GM19438 (cell line): ENCODE measurements around the gene RRP7A.
"Not testable (repeated sequence)": the region's sequence is repeated elsewhere in the genome, so short reads cannot be mapped to it uniquely, and the experiment has no call there.

ENCODE experiments used
- ATAC-seq: cut with Tn5 transposase; IDR thresholded peaks from one replicate; pipeline ENCODE4 v1.9.1; 2021; ENCODE audit warnings: low read depth; ENCODE audit not compliant: unreplicated experiment

Gene RRP7A

GRCh38 chr22:42536634-42537033, 17.0 kb upstream of the RRP7A start:
- ATAC-seq: not testable (repeated sequence)

GRCh38 chr22:42536166-42536565, 16.6 kb upstream of the RRP7A start:
- ATAC-seq: no peak

DNA sequence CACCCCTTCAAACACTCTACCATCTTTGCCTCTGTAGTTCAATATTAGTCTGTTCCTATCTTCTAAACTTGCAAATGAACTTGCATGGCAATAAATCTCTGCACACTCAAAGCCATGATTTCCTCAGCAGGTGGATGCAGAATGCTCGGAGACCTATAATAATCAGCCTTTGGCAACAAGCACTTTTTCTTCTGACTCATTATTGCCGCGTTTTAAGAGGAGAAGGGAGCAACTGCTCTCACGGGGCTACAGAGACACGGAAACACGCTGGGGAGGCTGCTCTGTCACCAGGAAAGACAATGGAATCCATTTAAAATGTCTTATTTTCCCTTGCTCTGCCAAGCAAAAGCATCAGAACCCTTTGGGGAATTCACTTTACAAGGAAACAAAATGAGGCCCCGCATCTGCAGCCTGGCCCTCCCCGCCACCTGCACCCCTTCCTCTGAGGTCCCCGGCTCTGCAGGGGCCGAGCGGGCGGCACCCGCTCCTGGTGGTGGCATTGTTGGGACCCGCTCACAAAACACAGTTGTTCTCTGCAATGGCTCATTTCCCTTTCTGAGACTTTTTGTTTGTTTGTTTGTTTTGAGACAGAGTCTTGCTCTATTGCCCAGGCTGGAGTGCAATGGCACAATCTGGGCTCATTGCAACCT, 15.6 kb upstream of the RRP7A start:
- ATAC-seq: not testable (repeated sequence)

GRCh38 chr22:42533638-42533977, 14.0 kb upstream of the RRP7A start:
- ATAC-seq: no peak

DNA sequence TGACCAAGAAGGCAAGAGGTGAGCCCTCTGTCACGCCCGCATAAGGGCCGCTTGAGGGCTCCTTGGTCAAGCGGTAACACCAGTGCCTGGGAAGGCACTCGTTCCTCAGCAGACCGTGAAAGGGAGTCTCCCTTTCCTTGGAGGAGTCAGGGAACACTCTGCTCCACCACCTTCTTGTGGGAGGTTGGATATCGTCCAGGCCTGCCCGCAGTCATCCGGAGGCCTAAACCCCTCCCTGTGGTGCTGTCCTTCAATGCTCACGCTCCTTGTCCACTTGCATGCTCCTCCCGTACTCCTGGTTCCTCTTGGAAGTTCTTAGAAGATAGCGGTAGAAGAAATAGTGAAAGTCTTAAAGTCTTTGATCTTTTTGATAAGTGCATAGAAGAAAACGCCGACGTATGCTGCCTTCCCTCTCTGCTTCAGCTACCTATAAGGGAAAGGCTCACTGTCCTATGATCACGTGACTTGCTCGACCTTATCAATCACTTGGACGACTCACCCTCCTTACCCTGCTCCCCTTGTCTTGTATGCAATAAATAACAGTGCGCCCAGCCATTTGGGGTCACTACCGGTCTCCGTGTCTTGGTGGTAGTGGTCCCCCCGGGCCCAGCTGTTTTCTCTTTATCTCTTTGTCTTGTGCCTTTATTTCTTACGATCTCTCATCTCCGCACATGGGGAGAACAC, 11.9 kb upstream of the RRP7A start:
- ATAC-seq: not testable (repeated sequence)

- ATAC-seq: not testable (repeated sequence)
These were observed 9.8 kb upstream of the RRP7A start for GRCh38 chr22:42529435-42529834.

GRCh38 chr22:42528591-42529307, 9.2 kb upstream of the RRP7A start:
- no peak for ATAC-seq

GRCh38 chr22:42522546-42522945, 3.0 kb upstream of the RRP7A start:
- ATAC-seq: no peak

DNA sequence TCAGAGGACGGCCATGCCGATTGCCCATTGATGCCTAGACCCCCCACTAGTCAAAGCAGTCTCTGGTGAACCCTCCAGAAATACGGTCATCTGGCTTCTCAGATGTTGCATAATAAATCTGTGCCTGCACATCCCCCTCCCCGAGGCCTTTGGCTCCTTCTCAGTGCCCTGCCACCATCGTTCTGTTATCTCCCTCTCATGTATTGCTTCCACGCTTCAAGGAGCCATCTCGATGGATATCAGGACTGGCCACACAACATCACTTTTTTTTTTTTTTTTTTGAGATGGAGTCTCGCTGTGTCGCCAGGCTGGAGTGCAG, 1.6 kb upstream of the RRP7A start:
- ATAC-seq: no peak

DNA sequence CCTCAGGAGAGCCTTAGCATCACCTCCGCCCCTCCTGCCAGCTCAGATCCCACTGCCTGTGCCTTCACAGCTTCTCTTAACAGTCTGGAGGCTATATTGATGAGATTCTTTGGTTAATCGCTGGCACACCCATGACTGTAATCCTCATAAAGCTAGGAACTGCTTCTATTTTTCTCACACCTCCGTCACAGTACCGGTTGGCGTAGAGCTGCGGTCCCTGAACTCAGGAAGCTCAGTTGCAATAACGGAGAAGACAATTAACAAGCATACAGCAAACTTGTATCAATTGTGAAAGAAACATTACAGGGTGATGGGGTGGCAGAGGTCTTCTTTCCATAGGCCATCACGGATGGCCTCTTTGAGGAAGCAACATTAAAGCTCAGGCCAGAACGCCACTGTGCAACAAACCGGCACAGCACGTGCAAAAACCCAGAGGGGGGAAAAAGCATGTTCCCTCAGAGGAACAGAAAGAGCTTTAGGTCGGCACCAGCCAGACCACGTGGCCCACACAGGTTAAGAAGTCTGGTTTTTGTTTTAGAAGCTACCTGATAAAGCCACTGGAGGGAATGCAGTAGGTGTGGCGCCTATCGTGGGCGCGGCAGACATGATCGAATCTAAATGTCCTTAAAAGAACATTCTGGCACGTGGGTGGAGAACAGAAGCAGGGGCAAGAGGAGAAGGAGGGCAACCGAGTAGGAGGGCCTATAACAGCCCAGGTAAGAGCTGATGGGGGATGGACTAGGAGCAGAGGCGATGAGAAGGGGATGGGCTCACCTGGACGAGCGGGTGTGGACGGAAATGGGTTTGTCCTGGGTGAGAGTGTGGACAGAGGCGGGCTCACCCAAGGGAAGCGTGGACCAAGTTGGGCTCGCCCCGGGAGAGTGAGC, 715 bp downstream of the RRP7A start:
- not testable (repeated sequence) for ATAC-seq

DNA sequence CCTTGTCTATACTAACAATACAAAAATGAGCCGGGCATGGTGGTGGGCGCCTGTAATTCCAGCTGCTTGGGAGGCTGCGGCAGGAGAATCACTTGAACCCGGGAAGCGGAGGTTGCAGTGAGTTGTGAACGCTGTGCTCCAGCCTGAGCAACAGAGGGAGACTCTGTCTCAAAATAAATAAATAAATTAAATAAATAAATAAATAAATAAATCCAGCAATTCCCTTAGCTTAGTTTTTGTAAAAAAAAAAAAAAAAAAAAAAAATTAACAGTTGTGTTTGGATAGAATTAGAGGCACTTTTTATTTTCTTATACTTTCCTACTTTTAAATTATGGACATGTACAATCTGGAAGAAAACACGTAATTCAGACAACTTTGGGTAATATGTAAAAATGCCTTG, 2.5 kb downstream of the RRP7A start:
- not testable (repeated sequence) for ATAC-seq

GRCh38 chr22:42515896-42516295, 3.7 kb downstream of the RRP7A start:
- no peak for ATAC-seq

- not testable (repeated sequence) for ATAC-seq
These were observed 4.3 kb downstream of the RRP7A start for GRCh38 chr22:42515304-42515703.

DNA sequence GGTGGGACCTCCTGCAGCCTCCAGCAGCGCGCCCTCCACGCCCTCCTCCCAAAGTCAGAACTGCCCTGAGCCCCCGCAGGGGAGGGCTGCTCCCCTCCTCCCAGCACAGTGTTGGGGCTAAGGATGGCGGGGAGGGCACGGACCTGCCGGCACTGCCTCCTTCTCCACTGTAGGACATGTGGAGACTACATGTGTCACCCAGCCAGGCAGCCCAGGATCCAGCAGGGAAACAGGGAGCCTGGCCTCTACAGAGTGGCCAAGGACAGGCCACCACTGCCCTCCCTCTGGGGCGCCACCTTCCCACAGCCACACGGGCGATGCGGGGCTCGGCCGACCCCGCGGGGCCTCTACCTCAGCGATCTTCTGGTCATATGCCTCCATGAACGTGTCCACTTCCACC, 5.3 kb downstream of the RRP7A start:
- not testable (repeated sequence) for ATAC-seq

- not testable (repeated sequence) for ATAC-seq
These were observed 7.2 kb downstream of the RRP7A start for GRCh38 chr22:42512273-42512990.

GRCh38 chr22:42511401-42511891, 8.2 kb downstream of the RRP7A start:
- no peak for ATAC-seq

GRCh38 chr22:42509548-42509947, 10.0 kb downstream of the RRP7A start:
- ATAC-seq: no peak

GRCh38 chr22:42508975-42509364, 10.6 kb downstream of the RRP7A start:
- ATAC-seq: not testable (repeated sequence)

DNA sequence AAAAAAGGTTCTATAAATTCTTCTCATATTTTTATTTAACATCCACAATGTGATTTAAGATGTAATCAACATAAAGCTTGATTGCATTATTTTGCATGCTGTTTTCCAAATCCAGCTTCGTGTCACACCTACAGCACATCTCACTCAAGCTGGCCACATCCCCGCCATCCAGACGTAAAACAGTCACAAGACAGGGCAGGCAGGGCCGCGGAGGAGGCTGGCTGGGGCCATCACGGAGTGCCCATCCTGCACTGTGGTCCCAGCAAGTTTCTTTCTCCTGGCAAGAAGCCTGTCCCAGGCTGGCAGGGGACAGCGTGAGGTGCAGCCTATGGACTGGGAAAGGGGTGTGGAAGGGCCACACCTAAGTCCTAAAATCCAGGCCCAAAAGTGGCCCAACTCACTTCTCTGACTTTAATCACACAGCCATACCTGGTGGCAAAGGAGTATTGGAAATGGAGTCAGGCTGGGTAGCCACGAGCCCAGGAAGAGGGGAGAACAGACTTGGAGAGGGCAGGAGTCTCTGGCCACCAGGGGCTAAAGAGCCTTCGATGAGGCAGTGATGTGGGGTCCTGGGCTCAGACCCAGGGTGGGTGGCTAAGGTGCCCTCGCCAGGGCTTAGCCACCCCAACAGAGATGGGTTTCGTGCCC, 11.1 kb downstream of the RRP7A start:
- not testable (repeated sequence) for ATAC-seq

DNA sequence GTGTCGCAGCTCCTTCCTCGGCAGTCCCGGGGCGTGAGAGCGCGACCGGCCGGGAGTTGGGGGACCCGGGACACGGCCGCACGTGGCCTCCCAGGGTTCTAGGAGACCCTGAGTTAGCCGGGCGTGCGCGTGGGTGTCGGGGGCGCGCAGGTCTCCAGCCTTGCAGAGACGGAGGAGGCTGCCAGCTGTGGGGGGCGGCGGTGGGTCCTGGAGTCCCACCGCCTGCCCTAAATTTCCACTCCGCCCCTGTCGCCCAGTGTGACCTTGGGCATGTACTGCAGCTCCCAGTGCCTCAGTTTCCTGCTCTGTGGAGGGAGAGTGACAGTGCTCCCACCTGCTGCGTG, 18.8 kb downstream of the RRP7A start:
- no peak for ATAC-seq
